GM18907 (cell line): Measurements from ENCODE around the gene TSKU.

Experiments
- ATAC-seq: cut with Tn5 transposase; IDR thresholded peaks from one replicate; pipeline ENCODE4 v1.9.1; 2021; ENCODE audit warnings: mild to moderate bottlenecking, moderate library complexity; ENCODE audit not compliant: unreplicated experiment

TSKU gene

DNA sequence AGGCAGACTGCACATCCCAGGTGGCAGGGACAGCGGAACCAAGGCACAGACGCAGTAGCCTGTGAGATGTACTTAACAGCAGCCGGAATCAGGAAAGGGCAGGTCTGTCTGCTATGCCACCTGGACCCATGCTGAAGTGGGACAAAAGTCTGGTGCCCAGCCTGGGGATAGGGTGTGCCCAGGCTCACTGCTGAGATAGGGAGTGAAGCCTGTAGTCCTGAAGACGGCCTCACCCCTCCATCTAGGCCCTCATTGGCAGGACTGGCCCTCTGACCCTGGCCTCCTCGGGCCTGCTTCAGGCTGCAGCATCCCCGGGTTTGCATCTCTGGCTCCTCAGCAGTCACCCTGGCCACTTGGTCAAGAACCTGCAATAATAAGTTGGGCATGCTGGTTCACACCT is 32.4 kb upstream of the TSKU start:
- no peak for ATAC-seq

DNA sequence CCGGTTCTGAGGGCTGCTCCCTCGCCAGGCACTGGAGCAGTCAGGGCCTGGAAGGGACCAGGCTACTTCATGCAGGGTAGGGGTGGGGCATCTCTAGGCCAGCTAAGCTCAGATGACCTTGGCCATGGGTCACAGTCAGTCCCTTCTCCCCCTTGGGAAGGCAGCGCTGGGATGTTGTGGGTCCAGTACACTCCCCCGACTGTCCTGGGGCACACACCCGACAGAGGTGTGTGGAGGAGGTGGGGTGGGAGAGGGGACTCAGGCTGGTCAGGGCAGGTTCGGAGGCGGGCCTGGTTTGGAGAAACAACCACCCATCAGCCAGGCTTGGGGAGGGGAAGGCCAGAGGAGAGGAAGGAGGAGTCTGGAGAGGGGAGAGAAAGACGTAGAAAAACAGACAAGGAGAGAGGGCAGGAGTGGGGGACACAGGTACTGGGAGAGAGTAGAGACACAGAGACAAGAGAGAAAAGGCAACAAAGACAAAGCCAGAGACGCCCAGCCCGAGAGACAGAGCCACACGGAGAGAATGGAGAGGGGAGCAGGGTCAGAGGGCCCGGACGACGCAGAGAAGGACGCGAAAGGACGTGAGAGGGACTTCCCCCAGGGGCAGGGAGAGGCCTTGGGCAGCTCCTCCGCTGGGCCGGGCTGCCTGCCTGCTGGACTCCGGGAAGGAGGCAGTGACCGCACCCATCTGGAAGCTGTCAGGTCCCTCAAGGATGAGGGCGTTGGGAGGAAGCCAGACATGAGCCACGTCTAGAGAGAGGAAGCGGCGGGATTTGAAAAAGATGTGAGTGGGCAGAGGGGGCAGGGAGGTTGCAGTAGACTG is 30.6 kb upstream of the TSKU start:
- ATAC-seq = no peak

DNA sequence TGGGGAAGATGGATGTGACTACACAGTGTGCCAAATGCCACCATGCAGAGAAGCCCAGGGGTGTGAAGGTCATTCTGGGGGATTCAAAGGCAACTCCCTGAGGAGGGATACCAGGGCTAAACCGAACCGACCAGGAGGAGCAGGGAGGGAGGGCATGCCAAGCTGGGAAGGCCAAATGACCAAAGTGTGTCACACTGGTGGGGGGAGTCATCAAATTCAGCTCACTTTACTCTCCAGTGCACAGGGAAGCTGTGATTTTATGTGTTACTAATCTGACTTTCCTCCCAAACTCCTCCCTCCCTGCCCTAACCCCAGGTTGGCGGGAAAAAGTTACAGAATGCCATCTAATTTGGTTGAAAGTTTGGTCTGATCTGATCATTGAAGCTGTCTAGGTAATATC is 29.7 kb upstream of the TSKU start:
- no peak for ATAC-seq

DNA sequence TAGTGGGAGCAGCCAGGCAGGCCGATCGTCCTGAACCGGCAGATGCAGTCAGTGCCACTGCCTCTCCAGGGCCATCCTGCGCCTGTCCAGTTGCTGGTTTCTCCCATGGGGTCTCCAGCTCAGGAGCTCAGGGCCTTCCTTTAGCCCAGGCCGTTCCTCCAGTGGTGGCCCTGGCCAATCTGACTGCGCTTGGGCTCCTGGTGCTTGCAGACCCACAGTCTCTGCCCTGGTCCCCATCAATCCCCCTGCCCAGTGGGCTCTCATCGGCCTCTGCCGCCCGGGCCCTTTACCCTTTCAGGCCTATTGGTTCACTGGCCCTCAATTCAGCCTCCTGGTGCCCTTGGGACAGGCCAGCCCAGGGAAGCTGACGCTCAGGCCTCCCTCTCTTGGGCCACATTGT is 29.2 kb upstream of the TSKU start:
- ATAC-seq = no peak

DNA sequence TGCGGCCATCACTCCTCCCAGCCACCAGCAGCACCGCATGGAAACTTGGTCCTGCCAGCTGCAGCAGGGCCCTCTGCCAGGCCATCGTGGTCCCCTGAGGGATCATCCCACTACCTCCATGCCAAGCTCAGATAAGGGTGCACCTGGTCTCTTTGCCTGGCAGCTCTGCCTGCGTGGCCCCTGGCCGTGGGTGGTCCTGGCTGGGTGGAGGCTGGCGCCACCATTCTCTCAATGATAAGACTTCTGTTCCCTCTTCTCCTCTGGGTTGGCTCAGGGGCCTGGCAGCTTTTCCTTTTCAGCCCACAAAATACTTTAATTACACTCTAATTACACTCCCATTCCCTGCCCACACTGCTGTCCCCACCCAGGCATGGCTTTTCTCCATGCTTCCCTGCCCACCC is 26.8 kb upstream of the TSKU start:
- no peak for ATAC-seq

DNA sequence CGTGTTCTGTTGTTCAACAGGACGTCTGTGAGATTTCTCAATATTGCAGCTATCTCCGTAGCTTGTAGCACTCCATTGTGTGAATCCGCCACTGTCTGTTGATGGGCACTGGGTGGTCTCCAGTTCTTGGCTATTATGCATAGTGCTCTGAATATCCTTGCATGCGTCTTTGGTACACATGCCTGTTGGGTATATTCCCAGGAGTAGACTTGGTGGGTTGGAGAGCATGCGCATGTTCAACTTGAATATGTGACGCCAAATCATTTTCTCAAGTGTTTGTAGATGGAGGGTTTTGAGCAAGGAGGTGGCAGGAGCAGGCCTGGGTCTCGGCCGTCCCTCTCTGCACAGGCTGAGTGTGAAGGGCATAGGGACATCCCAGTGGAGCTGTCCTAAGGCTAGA is 24.8 kb upstream of the TSKU start:
- no peak for ATAC-seq

DNA sequence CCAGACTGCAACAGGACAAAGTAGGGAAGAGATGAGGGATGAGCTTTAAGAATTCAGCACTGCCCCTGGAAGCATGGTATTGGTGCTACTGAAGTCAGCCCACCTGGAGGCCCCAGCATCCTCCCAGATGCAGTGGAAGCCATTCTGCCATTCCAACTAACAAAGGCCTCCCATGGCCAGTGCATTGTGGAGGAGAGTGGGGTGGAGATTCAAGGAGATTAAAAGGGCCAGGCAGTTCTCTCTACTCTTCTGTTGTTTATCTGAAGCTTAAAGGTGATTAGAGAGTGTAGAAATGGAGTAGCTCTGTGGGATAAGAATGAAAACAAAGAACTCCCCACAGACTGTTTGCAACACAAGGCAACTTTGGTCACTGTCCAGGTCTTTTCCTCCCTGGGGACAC is 24.1 kb upstream of the TSKU start:
- ATAC-seq = no peak

DNA sequence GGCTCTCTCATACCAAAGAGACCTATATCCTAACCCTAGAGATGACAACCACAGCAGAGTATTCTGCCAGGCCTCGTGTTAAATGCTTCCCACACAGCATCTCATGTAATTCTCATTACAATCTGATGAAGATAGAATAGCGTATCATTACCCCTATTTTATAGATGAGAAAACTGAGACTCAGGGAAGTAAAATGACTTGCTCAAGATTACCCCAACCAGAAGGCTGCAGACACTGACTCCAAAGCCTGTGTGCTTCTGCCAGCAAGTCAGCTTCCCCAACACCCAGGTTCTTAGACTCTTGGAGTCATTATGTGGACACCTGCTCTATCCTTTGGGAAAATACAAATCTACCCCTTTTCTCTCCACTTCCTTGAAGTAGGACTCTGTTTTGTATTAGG is 23.6 kb upstream of the TSKU start:
- no peak for ATAC-seq

DNA sequence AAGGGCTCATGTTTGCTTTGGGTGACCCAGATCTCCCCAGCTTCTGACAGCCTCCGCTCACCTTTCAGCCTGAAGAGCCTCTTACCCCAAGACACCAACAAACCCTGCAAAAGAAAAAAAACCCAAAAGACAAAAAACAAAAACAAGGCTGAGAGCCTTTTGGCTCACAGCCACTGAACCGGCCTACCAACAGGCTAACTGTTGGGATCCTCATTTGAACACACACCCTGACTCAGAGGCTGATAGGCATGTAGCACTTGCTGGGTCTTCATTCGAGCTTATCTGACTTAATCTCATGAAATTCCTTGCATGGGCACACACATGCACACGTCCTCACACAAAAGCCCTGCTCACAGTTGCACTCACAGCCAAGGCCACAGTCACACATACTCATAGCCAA is 22.9 kb upstream of the TSKU start:
- ATAC-seq = no peak

DNA sequence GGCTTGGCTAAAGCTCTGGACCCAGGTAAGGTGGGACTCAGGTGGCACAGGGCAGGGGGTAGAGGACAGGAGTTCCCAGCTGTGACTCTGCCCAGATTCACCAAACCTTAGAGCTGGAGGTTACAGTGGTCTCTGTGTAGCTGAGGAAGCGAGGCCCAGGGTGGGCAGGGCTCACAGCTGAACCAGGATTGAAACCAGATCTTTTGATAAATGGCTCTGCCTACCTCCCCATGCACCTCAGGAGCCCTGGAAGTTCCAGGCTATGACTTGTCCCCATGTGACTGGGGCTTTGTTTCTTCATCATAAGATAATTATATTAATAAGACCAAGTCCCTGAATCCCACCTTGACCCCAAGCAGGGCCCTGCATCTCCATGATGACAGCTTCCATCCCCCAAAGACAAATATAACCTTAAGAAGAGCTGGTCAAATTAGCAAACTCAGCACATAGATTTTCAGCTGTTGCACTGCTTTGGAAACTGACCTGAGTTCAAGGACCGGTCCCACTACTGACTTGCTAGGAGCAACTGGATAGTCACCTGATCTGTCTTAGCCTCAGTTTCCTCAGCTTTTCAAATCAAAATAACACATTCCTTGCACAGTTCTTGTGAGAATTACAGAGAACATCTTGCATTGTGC is 21.3 kb upstream of the TSKU start:
- no peak for ATAC-seq

DNA sequence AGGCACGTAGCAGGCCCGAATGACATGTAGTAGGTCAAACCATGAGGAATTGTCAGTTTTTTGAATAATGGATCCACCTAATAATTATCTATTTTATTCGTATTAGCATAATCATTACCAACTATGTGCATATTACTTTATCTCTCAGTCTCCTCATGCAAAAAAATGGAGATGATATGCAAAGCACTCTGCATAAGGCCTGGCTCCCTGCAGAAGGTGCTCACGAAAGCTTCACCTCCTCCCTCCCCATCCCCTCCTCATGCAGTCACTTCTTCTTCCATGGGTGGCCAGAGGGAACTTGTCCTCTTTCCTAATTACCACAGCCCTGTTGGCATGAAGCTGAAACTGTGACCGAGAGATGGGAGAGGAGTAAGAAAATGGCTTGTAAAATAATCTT is 20.8 kb upstream of the TSKU start:
- no peak for ATAC-seq

DNA sequence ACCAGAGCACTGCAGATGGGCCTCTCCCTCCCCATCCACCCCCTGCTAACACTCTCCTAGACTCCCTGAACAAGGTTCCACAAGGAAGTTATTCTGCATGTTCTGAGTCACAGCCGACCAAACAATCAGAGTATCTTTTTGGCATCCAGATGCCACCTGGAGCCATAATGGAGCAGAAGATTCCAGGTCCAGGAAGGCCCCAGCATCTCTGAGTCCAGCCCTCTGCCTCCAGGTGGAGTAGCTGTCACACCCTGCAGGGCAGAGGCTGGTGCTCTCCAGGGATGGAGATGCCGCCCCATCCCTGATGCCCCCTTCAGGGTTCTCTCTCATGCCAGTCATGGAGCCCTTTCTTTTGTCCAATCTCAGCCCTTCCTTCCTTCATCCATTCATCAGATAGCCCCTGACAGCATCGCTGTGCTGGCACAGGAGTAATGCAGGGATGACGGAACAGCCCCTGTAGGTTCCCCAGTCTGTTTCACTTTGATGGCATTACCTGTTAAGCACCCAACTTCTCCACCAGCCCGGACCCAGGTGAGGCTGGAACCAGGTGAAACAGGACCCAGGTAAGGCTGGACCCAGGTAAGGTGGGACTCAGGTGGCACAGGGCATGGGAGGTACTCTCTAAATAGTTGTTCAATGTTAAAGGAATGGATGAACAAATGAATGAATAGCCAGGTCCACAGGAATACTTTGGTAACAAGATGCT is 20.1 kb upstream of the TSKU start:
- no peak for ATAC-seq

DNA sequence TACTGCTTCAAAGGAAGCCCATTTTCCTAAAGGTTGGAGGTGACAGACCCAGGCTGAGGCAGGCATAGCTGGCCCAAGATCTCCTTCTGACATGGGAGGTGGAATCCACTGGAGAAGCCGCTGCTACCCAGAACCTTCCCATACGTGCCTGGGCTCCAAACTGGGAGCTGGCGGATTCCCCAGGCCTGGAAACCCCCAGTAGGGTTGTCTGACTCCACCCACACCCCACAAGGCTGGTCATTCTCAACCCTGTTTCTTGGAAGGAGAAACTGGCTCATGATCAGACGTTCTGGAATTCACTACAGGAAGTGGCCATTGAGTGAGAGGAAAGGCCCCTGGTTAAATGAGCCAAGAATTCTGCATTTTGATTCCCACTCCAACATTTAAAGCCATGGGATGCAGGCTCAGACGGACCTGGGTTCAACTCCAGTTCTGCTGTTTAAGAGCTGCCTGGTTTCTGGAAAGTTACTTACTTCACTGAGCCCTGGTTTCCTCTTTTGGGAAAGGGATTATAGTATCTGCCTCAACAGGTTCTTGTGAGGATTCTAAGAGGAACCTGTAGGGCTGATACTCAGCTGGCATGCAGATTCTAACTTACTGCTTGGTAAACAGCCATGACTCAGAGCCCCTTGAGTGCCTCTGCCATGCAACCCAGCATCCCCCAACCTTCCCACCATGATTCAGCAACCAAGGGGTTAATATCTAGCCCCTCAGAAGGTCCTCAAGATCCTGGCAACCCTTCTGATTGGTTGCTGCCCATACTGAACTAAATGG is 19.4 kb upstream of the TSKU start:
- no peak for ATAC-seq

DNA sequence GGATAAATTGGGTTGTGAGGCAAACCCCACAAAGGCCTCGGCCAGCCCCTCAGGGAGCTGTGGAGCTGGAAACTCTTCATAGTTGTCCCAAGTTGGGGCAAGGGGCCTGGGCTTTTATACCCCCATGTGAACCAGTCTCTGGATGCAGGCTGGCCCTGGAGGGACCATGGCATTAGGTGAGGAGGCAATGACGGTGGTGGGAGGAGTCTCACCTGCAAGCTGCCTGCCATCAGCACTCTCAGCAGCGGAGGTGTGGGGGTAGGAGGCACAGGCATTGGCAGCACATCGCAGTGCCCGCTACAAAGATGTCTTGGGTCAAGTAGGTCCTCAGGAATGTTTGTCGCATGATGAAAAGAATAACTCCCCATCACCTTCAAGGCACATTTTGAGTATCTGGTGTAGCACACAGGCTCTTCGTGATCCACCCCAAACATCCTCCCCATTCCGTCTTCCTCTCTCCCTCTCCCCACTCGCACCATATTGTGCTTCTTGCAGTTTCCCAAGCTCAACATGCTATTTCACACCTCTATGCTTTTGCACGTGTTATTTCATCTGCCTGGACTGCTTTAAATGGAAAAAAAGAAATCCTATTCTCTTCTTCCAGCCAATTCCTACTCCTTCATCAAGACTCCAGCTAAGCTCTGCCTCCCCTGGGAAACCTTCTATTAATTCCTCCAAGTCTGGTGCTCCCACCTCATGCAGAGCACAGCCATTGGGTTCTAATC is 18.1 kb upstream of the TSKU start:
- no peak for ATAC-seq

DNA sequence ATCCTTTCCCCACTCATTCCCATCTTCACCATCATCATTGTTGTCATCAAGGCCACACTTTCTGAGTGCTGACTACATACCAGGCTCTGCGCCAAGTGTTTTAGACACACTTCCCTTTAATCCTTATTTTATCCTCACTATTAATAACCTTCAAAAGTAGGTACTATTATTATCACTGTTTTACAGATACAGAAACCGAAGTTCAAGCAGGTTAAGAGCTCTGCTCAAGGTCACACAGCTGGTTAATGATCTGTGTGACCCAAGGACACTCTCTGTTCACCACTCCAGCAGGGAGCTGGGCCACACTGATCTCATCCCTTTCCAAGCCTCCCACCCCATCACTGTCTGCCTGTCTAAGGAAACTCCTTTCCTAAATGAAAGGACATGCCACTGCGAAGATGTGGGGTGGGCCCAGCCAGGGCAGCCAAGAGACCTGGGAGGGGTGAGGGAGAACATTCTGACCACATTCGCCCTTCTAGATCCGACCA is 17.2 kb upstream of the TSKU start:
- ATAC-seq = no peak

DNA sequence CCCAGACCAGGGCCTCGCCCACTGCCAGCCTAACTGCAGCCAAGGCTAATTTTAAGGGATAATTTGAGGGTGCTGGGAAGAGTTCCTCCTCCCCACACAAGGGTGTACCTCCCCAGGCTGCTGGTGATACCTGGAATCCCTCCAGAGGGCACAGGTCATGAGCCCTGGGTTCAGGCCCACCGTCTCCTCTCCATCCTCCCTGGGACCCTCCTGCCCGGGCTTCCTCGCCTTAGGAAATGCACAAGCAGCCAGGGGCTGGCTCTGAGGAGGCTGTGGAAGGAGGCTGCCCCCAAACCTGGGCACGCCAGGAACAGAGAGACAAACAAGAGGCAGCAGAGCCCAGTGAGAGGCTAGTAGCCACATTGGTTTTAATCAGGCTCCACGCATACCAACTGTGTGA is 16.6 kb upstream of the TSKU start:
- no peak for ATAC-seq

DNA sequence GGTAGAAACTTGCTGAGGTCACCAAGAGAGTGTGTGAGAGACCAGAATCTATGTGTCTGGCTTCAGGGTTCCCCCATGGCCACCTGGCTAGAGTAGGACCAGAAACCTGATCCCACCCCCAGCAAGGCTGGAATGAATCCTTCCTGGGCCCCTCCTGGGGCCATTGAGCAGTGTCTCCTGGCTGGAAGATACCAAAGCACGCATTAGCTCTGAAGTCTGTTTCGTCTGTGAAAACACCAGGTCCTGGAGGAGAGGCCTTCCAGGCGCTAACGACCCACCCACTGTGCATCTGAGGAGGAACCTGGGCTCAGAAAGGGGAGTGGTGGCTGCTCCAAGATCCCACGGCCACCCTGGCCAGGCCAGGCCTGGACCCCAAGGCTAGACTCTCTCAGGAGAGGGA is 15.5 kb upstream of the TSKU start:
- ATAC-seq = no peak

DNA sequence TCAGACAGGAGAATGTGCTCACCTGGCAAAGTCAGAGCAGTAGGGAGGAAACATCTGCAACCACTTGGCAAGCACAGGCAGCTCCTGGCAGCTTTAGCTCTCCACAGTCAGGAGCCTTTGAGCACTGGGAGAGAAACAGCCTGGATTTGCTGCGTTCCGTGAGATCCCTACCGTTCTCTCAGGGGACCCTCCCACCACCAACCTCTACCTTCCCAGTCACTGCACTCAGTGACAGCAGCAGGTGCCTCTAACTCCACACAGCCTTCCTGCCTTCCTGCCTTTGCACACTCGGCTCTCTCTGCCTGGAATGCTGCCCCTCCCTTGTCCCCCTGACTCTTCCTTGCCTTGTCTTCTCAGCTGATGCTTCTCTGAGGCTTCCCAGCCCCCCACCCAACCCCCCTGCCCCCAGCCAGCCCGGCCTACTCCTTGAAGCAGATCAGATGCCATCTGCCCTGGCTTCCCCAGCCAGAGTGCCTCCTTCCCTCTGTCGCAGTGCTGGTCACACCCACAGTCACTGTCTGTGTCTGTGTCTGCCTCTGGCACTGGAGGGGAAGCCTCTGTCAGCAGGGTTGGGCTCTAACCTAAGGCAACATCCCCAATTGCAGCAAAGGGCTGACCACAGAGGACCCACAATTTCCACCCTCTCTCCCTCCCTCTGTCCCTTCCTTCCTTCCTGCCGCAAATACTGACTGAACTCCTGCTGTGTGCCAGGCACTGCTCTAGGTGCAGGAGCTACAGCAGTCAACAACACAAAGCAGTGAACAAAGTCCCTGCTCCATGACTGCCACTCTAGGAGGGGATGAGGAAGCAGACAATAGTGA is 14.9 kb upstream of the TSKU start:
- no peak for ATAC-seq

DNA sequence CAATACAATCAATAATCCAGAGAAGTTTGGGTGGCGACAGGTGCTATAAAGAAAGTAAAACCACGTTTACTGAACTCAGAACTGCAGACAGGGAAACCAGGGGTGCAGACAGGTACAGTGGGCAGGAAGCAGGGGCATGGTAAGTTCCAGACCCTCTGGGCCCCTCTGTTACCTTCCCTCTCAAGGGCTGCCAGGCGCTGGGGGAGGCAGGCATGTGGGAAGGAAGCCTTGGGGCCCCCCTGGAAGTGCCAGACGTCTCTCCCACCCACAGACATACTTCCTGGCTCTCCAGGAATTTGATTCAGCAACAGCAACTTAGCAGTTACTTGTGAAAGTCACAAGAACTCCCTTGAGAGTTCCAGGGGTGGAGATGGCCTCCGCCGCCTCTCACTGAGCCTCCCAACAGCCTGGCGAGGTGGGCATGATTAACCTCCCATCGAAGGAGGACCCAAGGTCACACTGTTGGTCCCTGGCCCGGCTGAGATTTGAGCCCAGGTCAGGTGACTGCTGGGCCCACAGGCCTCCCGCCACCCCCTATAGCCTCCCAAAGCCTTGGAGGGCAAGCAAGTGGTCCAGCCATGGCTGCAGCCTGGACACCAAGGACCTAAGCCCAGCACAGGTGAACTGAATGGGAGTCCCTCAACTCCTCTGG is 14.1 kb upstream of the TSKU start:
- no peak for ATAC-seq
